CD4-positive, alpha-beta T cell (primary cell): ENCODE data around the gene KCNMA1. TPM values are rescaled to one million over a fixed set of nuclear protein-coding genes. Genes with fewer than 3 reads are reported as not detected.

Source experiments
- ATAC-seq: fragments of 200-7000 bp; cut with Tn5 transposase; one replicate; pipeline ENCODE4 v1.10.0; 2022; ENCODE audit warnings: mild to moderate bottlenecking; ENCODE audit not compliant: poor library complexity
- CTCF ChIA-PET: fragments of 350-600 bp; sonication (Branson Sonifier 250); formaldehyde crosslinking; loops from one replicate; lab custom pipeline; 2021; ENCODE audit warnings: antibody characterized with exemption, inconsistent platforms; lab: Charles Lee
- POLR2A ChIA-PET: fragments of 350-600 bp; sonication (Branson Sonifier 250); formaldehyde crosslinking; loops from one replicate; lab custom pipeline; 2021; ENCODE audit warnings: antibody characterized with exemption, inconsistent platforms; lab: Charles Lee
- DNase-seq, 14 experiments: peaks; one replicate each; pipeline ENCODE4 v3.0.0-alpha.2; 2013 to 2020; ENCODE audit warnings: mixed read lengths in 2 of 14
- H3K27ac ChIP-seq, 2 donors: one replicate each; pipeline versions ENCODE4 v1.5.1 to v1.7.0; 2013; ENCODE audit warnings: low read length in 2 of 2, low read depth in 1 of 2, mild to moderate bottlenecking in 1 of 2
- H3K27me3 ChIP-seq, 2 experiments: 1 replicate in 1 of 2; 2 replicates in 1 of 2; pipeline versions ENCODE4 v1.6.1 to v1.7.0; 2013; ENCODE audit warnings: low read length in 2 of 2, control low read depth in 1 of 2, mild to moderate bottlenecking in 1 of 2, moderate library complexity in 1 of 2; ENCODE audit not compliant: insufficient read depth in 2 of 2, control insufficient read depth in 1 of 2
- H3K36me3 ChIP-seq: one replicate; pipeline ENCODE4 v1.6.1; 2013; ENCODE audit warnings: low read length, control low read depth; ENCODE audit not compliant: insufficient read depth
- H3K4me1 ChIP-seq: one replicate; pipeline ENCODE4 v1.6.1; 2013; ENCODE audit warnings: low read length, control low read depth; ENCODE audit not compliant: insufficient read depth
- H3K4me3 ChIP-seq: one replicate; pipeline ENCODE4 v1.5.1; 2013; ENCODE audit warnings: mild to moderate bottlenecking, low read length, moderate library complexity
- H3K9me3 ChIP-seq, 2 experiments: 1 replicate in 1 of 2; 2 replicates in 1 of 2; pipeline versions ENCODE4 v1.6.1 to v1.7.0; 2013; ENCODE audit warnings: low read length in 2 of 2, mild to moderate bottlenecking in 2 of 2, control low read depth in 1 of 2, moderate library complexity in 1 of 2; ENCODE audit not compliant: control insufficient read depth in 1 of 2, insufficient read depth in 1 of 2
- H3K27ac Mint-ChIP-seq: one replicate; pipeline ENCODE4 v1.8.0; 2020; ENCODE audit warnings: mixed read lengths
- H3K27me3 Mint-ChIP-seq: one replicate; pipeline ENCODE4 v1.8.0; 2021; ENCODE audit warnings: mixed read lengths
- H3K36me3 Mint-ChIP-seq: one replicate; pipeline ENCODE4 v1.8.0; 2021; ENCODE audit warnings: low read depth, mixed read lengths
- H3K4me1 Mint-ChIP-seq: one replicate; pipeline ENCODE4 v1.8.0; 2021; ENCODE audit warnings: low read depth, mixed read lengths
- H3K4me3 Mint-ChIP-seq: one replicate; pipeline ENCODE4 v1.8.0; 2020; ENCODE audit warnings: mild to moderate bottlenecking, mixed read lengths
- H3K9me3 Mint-ChIP-seq: one replicate; pipeline ENCODE4 v1.8.0; 2020; ENCODE audit warnings: mixed read lengths
- CTCF ChIP-seq: fragments of 200-600 bp; IDR thresholded peaks from one replicate; pipeline ENCODE4 v1.8.0; 2022; ENCODE audit warnings: antibody characterized with exemption, mild to moderate bottlenecking
- intact Hi-C, 2 experiments: fragments of 100-400 bp; cut with DNase I in 1 of 2; cut with micrococcal nuclease in 1 of 2; formaldehyde crosslinking; loops; one replicate each; pipeline versions ENCODE4 v1.15.1 to v1.9.0; 2023 to 2025; cut with DNase I, micrococcal nuclease
- total RNA-seq, 174 experiments: library from RNA in 2 of 174; stranded (reverse) in 2 of 174; gene quantifications; one replicate each; pipeline ENCODE4 v1.2.3 and lab custom pipeline; 2021 to 2026

The KCNMA1 gene
- total RNA-seq, 2 experiments from 2014 or later = not detected

- no peak overlapping the region for H3K27ac ChIP-seq
- Mint-ChIP-seq H3K36me3 (no peaks in the 10 kb centered on the region), H3K27ac (no peak overlapping the region), H3K9me3 (peaks cover 2% of the 10 kb centered on the region), H3K27me3 (peaks cover 4% of the 10 kb centered on the region), H3K4me1 (peaks cover 8% of the 10 kb centered on the region), H3K4me3 (no peak overlapping the region)
- H3K4me3 ChIP-seq = no peak overlapping the region
- H3K9me3 ChIP-seq = no peaks in the 10 kb centered on the region
- no peaks in the 10 kb centered on the region for H3K36me3 ChIP-seq
- ATAC-seq (no peak), DNase-seq (no peak)
- no peaks in the 10 kb centered on the region for H3K27me3 ChIP-seq
- no peak for TF ChIP-seq CTCF
- no peaks in the 10 kb centered on the region for H3K4me1 ChIP-seq
- ChIA-PET CTCF (no interaction called here), POLR2A (no interaction called here)
- intact Hi-C loops = no loop called here
Observed at GRCh38 chr10:76959111-76959510, 678.5 kb downstream of the KCNMA1 start.

GRCh38 chr10:76954838-76955237 is 682.8 kb downstream of the KCNMA1 start:
- H3K4me3 ChIP-seq = no peak overlapping the region
- no peaks in the 10 kb centered on the region for H3K36me3 ChIP-seq
- CTCF ChIA-PET = no interaction called here
- TF ChIP-seq CTCF = no peak
- no peaks in the 10 kb centered on the region for H3K9me3 ChIP-seq
- no peak overlapping the region for H3K27ac ChIP-seq
- no peaks in the 10 kb centered on the region for H3K4me1 Mint-ChIP-seq
- no peaks in the 10 kb centered on the region for H3K4me1 ChIP-seq
- POLR2A ChIA-PET = no interaction called here
- intact Hi-C loops = no loop called here
- no peak for ATAC-seq
- no peak overlapping the region for H3K4me3 Mint-ChIP-seq
- DNase-seq = no peak
- no peaks in the 10 kb centered on the region for H3K27me3 ChIP-seq
- H3K9me3 Mint-ChIP-seq = peaks cover 2% of the 10 kb centered on the region
- H3K36me3 Mint-ChIP-seq = no peaks in the 10 kb centered on the region
- H3K27ac Mint-ChIP-seq = no peak overlapping the region
- H3K27me3 Mint-ChIP-seq = no peaks in the 10 kb centered on the region

GRCh38 chr10:76950354-76950753 is 687.3 kb downstream of the KCNMA1 start:
- H3K4me3 ChIP-seq = no peak overlapping the region
- no peaks in the 10 kb centered on the region for H3K9me3 Mint-ChIP-seq
- no peak overlapping the region for H3K27ac Mint-ChIP-seq
- intact Hi-C loops = no loop called here
- H3K27ac ChIP-seq = no peak overlapping the region
- no peak for TF ChIP-seq CTCF
- no peak for DNase-seq
- H3K27me3 ChIP-seq = no peaks in the 10 kb centered on the region
- H3K4me1 Mint-ChIP-seq = no peaks in the 10 kb centered on the region
- ATAC-seq = no peak
- H3K36me3 Mint-ChIP-seq = no peaks in the 10 kb centered on the region
- POLR2A ChIA-PET = no interaction called here
- no peaks in the 10 kb centered on the region for H3K36me3 ChIP-seq
- no peak overlapping the region for H3K4me3 Mint-ChIP-seq
- CTCF ChIA-PET = no interaction called here
- no peaks in the 10 kb centered on the region for H3K4me1 ChIP-seq
- peaks cover 5% of the 10 kb centered on the region for H3K27me3 Mint-ChIP-seq
- no peaks in the 10 kb centered on the region for H3K9me3 ChIP-seq
